Non-pigmented ciliary epithelial cell (primary cell): ENCODE data around the gene DLG2.
"Not testable (repeated sequence)": the region's sequence is repeated elsewhere in the genome, so short reads cannot be mapped to it uniquely, and the experiment has no call there.

Experiments used
- DNase-seq: peaks from one replicate; pipeline ENCODE4 v3.0.0-alpha.2; 2010; ENCODE audit warnings: low read depth

The DLG2 gene

DNA sequence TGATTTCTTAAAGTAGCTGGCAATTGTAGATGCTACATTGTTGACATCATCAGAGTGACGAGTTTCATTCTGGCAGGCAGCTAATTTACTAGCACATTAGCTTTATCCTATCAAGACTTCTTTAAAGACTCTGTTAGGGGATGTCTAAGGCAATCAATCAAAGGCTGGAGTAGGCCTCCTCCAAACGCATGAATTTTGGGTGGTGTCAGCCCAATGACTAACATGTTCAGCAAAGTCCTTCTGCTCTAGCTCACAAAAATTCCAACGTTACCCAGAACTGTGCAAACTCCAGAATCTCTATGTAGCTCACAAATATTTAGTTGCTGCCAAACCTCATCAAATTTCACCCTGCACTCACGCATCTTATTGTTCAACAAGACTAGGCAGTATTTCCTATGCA is 395.6 kb downstream of the DLG2 start:
- no peak for DNase-seq

GRCh38 chr11:85229723-85230122 is 397.4 kb downstream of the DLG2 start:
- DNase-seq = not testable (repeated sequence)

GRCh38 chr11:85196968-85197367 is 430.2 kb downstream of the DLG2 start:
- no peak for DNase-seq

DNA sequence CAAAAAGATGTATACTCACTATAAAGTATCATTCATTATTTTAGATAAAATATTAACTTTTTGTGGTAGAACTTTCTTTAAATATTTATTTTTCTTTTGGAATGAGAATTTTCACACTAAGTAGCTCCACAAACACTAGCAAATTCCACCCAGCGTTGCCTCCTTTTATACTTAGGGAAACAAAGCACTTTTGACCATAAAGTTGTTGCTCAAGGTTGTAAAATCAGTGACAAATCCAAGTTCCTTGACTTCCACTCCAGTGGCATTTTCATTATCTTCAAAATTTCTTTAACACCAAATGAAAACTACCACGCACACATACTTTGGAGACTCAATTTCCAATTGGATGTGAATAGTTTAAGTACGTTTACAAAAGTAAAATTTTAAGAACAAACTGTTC is 431.2 kb downstream of the DLG2 start:
- no peak for DNase-seq

GRCh38 chr11:85187992-85188391 is 439.2 kb downstream of the DLG2 start:
- no peak for DNase-seq

DNA sequence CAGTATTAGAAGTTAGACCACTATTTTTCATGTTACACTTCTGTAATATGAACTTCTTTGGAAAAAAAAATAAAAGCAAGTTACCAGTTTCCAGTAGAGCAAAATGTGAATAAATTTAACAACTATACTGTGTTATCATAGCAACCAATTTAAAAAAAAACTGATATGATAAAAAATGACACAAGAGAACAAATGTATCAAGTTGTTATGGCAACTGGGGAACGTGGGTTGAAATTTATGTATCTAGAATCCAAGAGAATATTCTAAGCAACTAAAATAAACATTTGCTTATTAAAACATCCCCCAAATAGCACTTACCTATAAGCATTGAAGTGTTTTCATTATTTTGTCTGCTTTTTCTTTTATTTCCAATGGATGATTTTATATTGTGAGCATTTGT is 442.4 kb downstream of the DLG2 start:
- DNase-seq = no peak

- DNase-seq = peak; percentile 34
Measured at GRCh38 chr11:85182441-85183387, 444.4 kb downstream of the DLG2 start.

- no peak for DNase-seq
Measured at GRCh38 chr11:85180528-85180927, 446.6 kb downstream of the DLG2 start.

DNA sequence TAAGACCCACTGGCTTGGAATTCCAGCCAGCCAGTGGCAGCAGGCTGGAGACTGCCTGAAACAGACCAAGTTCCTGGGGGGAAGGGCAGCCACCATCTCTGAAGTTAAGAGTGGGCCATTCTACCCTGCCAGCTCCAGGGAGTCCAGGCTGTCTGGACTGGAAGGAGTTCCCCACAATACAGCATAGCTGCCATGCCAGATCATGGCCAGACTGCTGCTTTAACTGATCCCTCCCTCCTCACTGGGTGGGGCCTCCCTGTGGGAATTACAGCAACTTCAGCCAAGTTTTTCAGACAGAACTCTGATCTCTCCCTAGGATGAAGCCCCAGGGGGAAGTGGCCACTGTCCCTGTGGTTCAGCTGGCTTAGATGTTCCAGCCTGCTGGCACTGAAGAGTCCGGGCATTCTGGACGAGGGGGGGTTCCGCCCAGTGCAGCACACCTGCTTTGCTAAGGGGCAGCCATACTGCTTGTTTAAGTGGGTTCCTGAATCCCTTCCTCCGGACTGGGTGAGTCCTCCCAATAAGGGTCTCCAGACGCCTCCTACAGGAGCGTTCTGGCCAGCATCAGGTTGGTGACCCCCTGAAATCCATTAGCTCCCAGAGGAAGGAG is 455.4 kb downstream of the DLG2 start:
- DNase-seq = no peak

- peak; percentile 5 for DNase-seq
Measured at GRCh38 chr11:85170184-85170583, 457.0 kb downstream of the DLG2 start.

GRCh38 chr11:85167471-85167870 is 459.7 kb downstream of the DLG2 start:
- DNase-seq = no peak

GRCh38 chr11:85167038-85167437 is 460.1 kb downstream of the DLG2 start:
- no peak for DNase-seq

GRCh38 chr11:85165819-85166218 is 461.3 kb downstream of the DLG2 start:
- no peak for DNase-seq

DNA sequence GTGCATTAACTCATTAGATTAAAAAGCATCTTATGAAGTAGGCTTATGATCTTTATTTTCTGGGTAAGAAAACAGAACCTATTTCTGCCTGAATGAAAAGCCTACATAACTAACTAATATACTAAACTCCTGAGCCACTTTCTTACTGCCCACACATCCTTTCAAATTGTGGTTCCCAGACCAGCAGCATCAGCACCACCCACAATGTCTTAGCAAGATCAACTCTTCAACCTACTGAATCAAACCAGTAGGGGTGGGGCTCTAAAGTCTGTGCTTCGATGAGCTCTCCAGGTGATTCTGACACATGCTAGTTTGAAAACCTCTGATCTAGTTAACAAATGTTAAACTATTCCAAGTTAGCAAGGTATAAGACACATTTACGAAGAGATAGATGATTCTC is 462.4 kb downstream of the DLG2 start:
- DNase-seq = no peak

DNA sequence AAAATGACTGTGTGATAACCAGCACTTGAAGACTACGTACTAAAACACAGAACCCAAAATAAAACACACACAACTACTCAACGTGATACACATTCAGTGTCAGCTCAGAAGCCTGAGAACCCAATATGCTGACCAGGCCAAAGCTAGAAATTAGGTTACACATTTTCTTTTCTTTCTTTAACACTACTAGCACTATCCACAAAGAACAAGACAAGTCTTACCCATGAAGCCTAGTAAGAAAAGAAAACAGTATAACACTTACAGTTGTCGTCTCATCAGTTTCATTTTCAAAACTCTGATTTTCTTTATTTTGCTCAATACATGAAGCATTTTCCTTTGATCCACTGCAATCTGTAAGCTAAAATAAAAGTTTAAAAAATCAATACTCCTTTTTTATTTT is 472.9 kb downstream of the DLG2 start:
- DNase-seq = no peak

DNA sequence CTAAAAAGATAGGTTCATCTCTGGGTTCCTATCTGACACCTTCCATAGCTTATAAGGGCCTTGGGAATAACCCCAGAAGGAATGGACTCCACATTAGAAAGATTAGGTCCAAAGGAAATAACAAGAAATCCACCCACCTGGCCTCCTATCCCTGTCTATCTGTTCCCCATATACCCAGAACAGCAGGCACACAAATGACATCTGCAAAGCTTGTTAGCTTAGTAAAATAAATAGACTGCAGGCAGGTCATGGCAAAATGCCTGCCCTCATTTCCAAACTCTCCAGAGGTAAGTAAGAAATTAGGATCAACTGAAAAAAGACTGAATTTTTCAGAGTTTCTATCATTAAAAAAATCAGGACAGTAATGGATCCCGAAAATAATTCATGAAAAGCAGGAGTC is 489.5 kb downstream of the DLG2 start:
- DNase-seq = no peak

DNA sequence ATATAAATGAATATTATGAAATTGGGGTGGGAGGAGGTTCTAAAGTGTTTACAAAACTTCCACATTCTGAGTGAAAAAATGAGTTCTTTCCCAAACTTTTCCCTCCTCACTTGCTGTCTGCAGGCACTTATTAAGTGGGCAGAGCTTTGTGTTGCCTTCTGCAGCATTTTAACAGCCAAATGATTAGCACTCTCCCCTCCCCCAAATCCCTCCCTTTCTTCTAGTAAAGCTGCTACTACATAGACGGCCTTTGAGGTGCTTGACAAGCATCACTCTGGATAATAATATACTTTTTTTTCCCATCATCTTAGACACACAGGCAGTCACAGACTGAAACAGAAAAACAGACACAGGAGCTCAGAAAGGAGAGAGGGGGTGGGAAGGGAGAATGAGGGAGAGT is 493.5 kb downstream of the DLG2 start:
- DNase-seq = no peak

DNA sequence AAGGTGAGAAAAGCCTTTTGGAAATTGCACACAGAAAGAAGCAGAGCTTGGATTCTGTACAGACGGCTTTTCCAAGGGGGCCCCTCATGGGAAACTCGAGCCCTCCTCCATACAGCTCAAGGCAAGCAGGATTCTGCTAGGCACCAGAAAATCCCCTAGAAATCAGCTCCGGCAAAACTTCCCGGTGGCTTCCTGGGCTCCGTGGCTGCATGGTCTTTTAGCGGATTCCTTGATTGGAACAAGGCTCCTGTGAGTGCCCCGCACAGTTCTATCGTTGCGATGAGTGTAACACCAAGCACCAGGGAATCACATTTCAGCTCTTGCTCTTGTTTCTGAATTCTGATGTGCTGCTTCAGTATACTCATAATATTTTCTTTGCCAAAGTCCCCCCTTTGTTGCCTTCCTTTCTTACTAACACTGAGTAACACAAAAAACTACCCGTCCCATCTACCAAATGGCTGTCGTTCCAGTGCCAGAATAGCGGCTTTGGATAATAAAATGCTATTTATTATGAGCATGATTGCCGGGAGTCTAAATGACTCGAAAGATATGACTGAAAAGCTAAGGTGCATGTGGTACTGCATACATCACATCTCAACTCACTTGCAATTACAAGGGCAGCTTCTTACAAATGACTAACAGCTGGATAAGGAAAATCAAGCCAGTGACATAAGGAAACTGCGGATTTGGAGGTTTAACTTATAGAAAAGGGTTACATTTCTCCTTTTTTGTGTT is 494.1 kb downstream of the DLG2 start:
- DNase-seq = no peak

GRCh38 chr11:85127349-85127748 is 499.8 kb downstream of the DLG2 start:
- no peak for DNase-seq

DNA sequence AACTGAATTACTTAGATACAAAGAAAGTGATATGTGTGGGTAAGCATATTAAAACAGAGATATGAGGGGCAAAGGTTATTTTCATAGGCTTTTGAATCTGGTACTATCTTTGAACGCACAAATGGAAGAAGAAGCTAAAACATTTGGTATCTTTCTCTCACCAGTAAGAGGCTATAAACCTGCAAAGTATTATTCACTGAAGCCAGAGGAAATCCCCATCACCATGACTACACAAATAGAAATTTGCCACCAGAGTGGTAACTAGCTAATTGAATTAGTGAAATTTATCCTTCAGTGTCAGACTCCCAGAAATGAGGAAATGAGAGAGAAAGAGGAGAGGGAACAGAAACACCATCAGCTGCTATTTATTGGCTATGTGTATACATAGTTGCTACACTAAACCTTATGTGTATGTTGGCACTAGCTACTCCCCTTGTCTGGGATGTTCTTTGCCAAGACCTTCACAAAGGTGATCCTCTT is 503.4 kb downstream of the DLG2 start:
- no peak for DNase-seq

- no peak for DNase-seq
Measured at GRCh38 chr11:85118151-85118550, 509.0 kb downstream of the DLG2 start.

DNA sequence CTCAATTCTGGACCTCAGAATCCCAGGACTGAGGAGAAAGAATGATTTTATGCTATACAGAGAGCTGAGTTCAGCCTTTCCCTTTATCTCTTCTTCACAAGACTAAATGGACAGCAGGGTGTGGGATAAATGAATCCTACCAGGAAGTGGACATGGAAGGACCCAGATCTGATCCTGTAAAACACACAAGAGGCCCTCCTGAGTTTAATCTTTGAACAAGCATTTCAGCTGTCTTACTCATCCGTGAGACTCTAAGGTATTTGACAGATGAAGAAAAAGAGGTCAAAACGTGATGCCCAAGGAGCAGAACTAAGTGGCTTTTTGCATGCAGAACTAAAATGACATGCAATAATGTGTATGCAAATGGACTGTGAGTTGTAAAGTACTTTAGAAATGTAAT is 511.3 kb downstream of the DLG2 start:
- no peak for DNase-seq

- DNase-seq = no peak
Measured at GRCh38 chr11:85114786-85115185, 512.4 kb downstream of the DLG2 start.
